A549 (cell line): ENCODE measurements around the gene C1orf21.

Source experiments
- CHD4 ChIP-seq: fragments of 200-600 bp; sonication (generic); IDR thresholded peaks from 2 replicates; pipeline ENCODE4 v1.6.1; 2016; ENCODE audit warnings: antibody characterized with exemption, mild to moderate bottlenecking, borderline replicate concordance
- HOXB13 ChIP-seq: fragments of 250-450 bp; sonication (Bioruptor Pico); IDR thresholded peaks from 2 replicates; pipeline ENCODE4 v1.5.0; 2020; ENCODE audit warnings: low read depth, mild to moderate bottlenecking, moderate library complexity
- NFE2L2 ChIP-seq: fragments of 150-350 bp; conservative IDR thresholded peaks from 2 replicates; pipeline ENCODE4 v1.6.1; 2014; ENCODE audit warnings: low read length
- POLR2AphosphoS2 ChIP-seq: conservative IDR thresholded peaks from 2 replicates; pipeline ENCODE4 v1.6.1; 2012; ENCODE audit warnings: low read length, improper control_type of control experiment, inconsistent platforms
- ZFP36 ChIP-seq: fragments of 450-650 bp; IDR thresholded peaks from 2 replicates; pipeline ENCODE4 v1.6.1; 2014; ENCODE audit warnings: borderline replicate concordance; ENCODE audit not compliant: partially characterized antibody
- TF ChIP-seq, protein P1 (sequence below): fragments of >200 bp; sonication (Bioruptor Twin); formaldehyde crosslinking; IDR thresholded peaks from 3 replicates; pipeline ENCODE4 v1.5.1; 2016
- TF ChIP-seq, protein P2 (sequence below): IDR thresholded peaks from 2 replicates; pipeline ENCODE4 v1.6.1; 2012

DNA sequence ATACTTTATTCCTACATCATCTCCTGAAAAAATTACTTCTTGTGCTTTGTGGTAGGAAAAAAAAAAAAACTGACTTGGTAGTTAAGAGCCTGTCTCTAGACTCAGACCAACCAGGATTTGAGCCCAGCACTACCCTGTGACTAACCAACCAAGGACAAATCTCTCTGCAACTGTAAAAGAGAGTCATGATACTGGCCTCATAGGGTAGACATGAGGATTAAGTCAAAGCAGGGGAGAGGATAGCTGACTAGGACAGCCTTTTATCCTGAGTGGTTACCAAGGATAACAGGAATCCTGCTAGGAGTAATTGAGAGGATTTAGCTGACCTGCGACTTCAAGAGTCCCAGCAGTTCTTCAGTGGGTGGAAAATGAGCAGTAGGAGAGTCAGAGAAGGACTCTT lies 112.8 kb downstream of the C1orf21 start:
- no peak for TF ChIP-seq POLR2AphosphoS2
- no peak for TF ChIP-seq ZFP36
- TF ChIP-seq, protein P1, sequence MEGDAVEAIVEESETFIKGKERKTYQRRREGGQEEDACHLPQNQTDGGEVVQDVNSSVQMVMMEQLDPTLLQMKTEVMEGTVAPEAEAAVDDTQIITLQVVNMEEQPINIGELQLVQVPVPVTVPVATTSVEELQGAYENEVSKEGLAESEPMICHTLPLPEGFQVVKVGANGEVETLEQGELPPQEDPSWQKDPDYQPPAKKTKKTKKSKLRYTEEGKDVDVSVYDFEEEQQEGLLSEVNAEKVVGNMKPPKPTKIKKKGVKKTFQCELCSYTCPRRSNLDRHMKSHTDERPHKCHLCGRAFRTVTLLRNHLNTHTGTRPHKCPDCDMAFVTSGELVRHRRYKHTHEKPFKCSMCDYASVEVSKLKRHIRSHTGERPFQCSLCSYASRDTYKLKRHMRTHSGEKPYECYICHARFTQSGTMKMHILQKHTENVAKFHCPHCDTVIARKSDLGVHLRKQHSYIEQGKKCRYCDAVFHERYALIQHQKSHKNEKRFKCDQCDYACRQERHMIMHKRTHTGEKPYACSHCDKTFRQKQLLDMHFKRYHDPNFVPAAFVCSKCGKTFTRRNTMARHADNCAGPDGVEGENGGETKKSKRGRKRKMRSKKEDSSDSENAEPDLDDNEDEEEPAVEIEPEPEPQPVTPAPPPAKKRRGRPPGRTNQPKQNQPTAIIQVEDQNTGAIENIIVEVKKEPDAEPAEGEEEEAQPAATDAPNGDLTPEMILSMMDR, result no peak
- no peak for TF ChIP-seq NFE2L2
- TF ChIP-seq HOXB13, result no peak
- TF ChIP-seq, protein P2, sequence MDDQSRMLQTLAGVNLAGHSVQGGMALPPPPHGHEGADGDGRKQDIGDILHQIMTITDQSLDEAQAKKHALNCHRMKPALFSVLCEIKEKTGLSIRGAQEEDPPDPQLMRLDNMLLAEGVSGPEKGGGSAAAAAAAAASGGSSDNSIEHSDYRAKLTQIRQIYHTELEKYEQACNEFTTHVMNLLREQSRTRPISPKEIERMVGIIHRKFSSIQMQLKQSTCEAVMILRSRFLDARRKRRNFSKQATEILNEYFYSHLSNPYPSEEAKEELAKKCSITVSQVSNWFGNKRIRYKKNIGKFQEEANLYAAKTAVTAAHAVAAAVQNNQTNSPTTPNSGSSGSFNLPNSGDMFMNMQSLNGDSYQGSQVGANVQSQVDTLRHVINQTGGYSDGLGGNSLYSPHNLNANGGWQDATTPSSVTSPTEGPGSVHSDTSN, result no peak
- TF ChIP-seq CHD4, result no peak
